ENCODE measurements around the gene CCL4.
"Not testable (repeated sequence)": the region's sequence is repeated elsewhere in the genome, so short reads cannot be mapped to it uniquely, and the experiment has no call there.

CCL4 gene
- total RNA-seq = 18.1 to 72.9 reads per million in 2 donors

DNA sequence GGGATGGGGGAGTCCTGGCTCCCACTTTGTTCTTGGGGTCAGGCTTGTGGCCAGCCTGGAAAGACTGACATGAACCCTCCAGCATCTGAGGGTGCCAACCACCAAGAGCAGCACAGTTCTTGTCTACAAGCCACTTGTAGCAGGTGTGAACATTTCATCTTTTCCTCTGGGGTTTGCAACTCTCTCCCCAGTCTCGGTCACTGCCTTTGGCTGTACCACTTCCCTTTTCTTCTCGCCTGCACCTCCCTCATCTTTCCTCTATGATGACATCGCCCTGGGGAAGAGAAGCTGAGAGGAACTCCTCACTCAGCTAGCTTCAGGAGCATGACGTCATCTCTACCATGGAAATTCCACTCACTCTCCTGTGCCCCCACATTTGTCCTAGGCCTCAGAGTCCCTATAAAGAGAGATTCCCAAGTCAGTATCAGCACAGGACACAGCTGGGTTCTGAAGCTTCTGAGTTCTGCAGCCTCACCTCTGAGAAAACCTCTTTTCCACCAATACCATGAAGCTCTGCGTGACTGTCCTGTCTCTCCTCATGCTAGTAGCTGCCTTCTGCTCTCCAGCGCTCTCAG lies at the start of gene CCL4:
TSS of gene CCL4 (plus strand) at position 427 of the 575 bp plus-strand sequence. CDS start at position 506, 79 bp downstream.
- DNase-seq = not testable (repeated sequence)

DNA sequence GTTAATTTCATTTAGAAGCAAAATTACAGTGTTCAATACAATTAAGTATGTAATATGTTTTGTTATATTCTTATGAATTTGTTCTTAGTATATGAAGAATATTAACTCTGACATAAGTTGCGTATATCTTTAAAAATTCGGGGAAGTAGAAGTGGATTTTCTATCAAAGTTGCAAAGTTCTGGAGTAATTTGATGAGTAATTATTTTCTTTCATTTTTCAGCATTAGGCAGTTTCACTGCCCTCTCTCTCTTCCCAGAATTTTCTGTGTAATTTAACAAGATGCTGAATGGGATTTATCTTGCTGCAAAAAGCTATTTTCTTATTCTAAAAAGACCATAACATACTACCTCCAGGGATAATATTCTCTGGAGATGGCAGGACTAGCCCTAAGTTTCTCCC lies 48.5 kb upstream of the CCL4 start:
- DNase-seq = no peak

DNA sequence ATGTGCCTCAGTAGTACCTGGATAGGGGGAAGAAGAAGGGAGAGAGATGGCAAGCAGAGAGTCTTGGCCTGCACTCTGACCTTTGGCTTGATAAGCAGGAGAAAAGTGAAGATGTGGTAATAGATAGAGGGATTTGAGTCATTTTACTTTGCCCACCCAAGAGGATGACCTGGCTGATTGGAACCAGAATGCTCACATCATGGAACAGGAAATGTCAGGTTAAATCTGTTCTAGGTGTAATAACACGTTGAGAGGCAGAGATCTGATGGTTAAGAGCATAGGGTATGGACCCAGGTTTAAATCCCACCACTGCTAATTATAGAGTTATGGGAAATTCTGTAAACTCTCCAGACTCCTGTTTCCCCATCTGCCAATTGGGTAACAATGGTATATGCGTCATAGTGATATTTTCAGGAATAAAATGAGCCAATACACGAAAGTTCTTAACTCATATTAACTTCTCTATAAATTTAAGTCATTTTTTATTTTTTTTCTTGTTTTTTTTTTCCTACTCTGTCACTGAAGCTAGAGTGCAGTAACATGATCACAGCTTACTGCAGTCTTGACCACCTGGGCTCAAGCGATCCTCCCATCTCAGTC lies 47.6 kb upstream of the CCL4 start:
- no peak for DNase-seq

DNA sequence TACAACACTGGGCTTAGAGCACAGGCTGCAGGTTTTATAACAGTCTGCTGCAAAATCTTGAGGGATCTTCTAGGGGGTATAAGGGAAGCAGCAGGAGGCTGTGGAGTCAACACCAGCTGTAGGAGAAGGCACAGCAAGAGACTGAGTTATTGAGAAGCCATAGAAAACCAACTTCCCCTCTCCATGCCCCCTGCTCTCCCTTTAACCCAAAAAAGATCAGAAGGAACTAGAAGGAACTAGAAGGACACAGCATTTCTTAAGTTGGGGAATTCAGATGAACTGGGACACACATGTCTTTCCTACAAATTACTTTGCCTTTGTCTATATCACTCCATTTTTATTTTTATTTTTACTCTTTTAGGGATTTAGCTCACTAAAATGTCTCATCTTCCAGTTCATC lies 45.7 kb upstream of the CCL4 start:
- no peak for DNase-seq

DNA sequence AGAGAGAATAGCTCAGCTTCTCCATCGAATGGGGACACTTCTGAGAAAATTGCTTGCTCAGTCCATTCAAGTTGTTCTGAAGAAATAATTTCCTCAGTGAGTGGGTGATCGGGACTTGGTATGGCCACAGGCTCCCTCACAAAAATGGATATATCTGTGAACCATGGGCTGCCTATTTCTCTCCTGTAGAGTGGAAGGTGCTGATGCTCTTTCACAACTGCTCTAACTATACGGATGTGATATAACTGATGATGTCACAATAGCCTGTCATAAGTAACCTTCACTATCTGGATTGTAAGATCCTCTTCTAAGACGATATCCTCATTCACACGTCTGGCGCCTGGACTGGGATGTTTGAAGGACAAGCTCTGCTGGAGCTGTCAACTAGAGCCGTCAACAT lies 44.2 kb upstream of the CCL4 start:
- DNase-seq = no peak

DNA sequence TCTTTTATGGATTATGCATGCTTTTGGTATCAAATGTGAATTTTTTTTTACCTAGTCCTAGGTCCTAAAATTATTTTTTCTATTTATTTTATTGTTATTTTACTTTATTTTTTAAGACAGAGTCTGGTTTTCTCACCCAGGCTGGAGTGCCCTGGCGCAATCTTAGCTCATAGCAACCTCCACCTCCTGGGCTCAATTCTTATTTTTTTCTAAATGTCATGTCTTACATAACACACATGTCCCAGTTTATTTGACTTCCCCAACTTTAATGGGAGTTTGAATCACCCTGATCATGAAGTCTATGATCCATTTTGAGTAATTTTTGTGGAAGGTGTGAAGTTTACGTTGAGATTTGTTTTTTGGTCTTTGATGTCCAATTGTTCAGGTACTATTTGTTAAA lies 42.8 kb upstream of the CCL4 start:
- DNase-seq = no peak

DNA sequence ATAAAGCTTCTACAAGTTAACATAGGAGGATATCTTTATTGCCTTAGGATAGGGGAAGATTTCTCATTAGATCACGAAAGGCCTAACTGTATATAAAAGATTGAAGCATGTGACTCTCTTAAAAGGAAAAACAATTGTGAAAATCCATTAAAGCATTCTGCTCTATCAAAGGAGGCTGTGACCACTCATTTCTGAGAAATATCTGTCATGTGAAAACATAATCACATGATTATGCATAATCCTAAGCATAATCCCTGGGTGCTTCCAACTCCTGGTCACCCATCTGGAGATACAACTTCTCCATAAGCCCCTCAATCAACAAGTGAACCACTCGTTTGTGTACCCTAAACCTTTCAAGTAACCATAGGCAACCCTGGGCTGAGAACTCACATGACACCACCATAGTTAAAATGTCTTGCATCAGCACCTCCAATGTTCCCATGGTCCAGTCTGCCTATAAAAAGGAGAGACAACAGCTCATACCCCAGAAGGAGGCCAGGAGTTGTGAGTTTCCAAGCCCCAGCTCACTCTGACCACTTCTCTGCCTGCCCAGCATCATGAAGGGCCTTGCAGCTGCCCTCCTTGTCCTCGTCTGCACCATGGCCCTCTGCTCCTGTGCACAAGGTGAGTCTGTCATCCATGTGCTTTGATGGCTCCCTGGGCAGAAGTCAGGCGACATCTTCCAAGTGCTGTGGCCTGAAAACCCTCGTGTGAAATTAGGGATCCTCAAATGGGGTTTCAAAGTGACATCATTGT lies 39.7 kb upstream of the CCL4 start, which contains the start of gene CCL18:
TSS of gene CCL18 (plus strand) at position 487 of the 756 bp plus-strand sequence. CDS start at position 558, 71 bp downstream.
- DNase-seq = no peak

DNA sequence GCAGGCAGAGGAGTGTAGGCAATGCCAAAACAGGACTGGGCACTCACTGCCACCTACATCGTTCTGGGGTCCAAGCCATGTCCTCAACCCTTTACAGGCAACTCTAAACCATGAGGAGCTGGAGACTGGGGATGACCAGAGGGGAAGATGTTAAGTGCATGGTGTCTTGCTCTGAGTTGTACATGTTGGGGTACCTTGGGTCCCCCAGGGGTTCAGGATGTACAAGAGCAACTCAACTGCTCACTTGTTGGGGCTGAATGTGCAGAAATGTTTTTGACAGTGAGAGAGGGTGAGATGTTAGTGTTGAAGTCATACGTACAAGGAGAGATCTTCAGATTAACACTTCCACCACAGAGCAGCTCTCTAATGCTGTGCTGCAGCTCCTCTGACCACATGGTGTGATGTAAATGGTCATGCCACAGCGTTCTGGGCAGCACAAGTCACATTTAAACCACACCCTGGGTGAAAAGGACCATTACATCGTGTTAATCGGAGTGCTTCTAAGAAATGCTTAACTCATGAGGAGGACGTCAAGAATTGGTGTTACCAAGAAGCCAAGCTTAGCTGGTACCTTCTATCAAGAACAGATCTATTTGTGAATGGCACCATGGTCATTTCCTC lies 37.2 kb upstream of the CCL4 start:
- DNase-seq = no peak

DNA sequence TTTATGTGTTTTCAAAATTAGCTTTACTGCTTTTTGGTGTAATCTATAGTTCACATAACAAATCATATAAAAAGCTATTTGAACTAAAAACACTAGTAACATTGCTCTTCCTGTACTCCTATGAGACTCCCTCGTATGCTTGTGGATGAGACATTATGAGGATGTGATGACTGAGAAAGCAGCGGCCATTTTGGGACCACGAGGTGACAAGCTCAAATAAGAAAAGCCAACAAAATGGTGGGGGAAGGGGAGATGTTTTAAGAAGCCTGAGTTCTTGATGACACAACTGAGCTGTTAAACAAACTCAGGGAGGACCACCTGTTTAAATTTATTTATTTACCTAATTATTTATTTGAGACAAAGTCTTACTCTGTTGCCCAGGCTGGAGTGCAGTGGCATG lies 35.1 kb upstream of the CCL4 start:
- DNase-seq = no peak

DNA sequence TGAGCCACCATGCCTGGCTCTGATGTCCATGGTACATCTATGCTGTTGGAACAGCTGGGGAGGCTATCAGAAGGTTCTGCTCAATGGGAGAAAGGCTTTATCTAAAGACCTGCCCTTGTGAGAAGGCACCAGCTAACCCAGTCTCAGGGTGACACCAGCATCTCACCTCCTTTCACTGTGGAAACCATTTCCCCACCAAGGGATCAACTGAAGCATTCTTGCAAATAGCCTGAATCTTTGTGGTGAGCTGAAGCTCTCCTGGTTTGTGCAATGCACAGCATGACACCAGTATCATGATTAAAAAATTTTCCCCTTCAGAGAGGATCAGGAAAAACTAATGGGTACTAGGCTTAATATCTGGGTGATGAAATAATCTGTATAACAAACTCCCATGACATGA lies 34.5 kb upstream of the CCL4 start:
- DNase-seq = no peak

DNA sequence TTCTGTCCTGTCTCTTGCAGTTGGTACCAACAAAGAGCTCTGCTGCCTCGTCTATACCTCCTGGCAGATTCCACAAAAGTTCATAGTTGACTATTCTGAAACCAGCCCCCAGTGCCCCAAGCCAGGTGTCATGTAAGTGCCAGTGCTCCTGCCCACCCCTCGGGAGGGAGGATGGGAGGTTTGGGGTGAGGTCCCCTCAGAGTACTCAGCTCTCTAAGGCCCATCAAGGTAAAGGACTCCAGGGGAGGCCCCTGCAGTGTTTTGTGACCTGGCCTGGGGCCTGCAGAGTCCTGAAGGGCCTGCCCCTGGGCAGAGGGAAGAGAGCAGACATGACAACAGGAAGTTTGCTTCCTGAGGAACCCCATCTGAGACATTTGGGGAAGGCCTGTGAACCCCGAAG lies 33.2 kb upstream of the CCL4 start:
- DNase-seq = no peak

DNA sequence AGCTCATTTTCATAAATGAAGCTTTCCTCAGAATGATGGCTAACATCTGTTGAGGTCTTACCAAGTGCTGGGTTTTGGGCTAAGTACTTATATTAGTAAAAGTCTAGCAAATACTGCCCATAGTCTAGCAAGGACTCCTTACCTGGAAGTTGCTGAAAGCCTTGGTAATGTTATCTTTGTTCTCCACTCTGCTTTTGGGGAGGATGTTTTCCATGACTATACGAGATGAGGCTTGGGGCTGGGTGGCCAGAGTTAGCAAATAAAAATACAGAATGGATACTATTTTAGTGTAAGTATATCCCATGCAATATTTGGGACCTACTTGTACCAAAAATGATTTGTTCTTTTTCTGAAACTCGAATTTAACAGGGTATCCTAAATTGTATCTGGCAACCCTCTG lies 31.9 kb upstream of the CCL4 start:
- DNase-seq = no peak

DNA sequence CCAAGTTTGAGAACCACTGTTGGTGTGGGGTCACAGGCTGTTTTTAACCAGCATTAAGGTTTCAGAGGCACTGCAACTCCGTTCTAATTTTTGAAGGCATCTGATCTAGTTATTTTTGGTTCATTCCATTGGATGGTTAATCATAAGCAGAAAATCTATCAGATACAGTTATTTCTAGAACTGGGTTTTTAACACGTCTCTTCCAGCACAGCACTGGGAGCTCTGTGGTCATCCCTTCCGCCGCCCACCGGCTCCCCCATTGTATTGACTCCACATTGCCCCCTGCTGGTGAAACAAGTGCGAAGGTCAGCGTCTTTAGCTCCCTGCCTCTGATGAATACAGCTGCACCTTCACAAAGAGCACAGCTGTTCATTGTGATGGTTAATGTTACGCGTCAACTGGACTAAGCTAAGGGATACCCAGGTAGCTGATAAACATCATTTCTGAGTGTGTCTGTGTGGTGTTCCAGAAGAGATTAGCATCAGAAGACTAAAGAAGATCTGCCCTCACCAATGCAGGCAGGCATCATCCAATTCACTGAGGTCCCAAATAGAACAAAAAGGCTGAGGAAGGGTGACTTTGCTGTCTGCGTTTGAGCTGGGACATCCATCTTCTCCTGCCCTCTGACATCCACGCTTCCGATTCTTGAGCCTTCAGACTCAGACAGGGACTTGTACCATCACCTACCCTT lies 31.1 kb upstream of the CCL4 start:
- no peak for DNase-seq

DNA sequence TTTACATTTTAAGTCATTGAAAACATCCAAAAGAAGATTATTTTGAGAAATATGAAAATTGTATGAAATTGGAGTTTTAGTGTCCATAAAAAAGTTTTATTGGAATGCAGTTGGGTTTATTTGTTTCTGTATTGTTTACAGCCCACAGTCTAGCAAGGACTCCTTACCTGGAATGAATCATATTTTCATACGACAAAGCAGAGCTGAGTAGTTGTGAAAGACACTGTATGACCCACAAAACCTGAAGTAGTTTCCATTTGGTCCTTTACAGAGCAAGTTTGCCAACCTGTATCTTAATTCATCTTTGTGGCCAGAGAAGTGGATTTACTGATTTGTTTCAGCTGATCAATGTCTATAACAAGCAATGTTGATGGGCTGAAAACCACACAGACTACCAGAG lies 29.3 kb upstream of the CCL4 start:
- no peak for DNase-seq

DNA sequence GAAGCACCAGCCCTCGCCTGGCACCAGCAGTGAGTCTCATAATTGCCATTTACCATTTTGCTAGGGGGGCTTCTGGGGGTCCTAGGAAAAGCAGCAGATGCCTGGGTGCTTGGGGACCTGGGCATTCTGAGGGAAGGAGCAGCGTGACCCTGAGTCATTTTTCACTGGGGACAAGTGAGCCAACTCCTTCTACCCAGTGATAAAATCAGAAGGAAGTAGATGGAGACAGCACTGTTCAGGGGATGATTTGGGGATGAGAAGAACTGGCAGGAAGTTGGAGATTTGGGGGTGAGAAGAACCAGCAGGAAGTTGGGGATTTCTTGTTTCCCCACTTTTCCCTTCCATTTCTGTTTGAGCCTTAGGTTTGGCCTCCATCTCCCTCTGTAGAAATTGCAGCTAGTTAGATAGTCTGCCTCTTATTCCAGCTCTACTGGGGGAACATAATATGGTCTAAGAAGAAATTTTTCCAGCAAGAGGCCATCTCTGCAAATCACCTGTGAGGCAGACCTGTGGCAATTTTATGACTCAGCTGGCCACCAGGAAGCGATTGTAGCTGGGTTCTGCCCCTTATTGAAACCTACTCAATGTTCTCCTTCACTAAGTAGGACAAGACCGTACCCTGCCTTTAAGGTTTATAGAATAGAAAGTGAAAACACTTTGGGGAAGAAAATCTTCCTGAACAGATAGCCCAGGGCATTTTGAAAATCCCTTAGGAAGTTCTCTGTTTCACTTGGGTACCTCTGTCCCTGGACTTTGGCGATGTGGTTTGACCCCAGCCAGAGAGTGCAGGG lies 21.8 kb upstream of the CCL4 start:
- DNase-seq = not testable (repeated sequence)

DNA sequence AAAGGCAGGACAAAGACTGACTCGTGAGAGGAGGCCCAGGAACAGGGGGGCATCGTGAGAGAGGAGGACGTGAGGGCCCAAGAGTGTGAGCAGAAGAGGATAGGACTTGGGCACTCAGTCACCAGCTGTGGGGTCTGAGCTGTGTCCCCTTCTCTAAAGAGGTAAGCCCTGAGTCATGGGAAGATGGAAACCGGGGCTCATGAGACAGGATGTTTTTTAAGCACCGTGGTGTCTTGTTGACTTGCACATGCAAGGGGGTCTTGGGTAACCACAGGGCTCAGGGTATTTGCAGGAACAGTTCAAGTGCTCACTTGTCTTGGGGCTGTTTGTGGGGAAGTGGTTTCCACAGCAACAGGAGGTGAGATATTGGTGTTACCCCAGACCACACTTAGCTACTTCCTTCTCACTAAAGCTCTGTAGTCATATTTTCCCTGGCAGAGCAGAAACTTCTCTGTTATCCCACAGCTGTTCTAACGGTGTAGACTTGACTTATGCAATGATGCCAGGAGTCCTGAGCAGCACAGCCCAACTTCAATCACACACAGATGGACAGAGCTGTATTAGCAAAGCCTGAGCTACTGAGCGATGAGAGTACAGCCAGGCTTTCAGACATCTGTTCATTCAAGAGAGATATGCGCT lies 21.0 kb upstream of the CCL4 start:
- DNase-seq = not testable (repeated sequence)

DNA sequence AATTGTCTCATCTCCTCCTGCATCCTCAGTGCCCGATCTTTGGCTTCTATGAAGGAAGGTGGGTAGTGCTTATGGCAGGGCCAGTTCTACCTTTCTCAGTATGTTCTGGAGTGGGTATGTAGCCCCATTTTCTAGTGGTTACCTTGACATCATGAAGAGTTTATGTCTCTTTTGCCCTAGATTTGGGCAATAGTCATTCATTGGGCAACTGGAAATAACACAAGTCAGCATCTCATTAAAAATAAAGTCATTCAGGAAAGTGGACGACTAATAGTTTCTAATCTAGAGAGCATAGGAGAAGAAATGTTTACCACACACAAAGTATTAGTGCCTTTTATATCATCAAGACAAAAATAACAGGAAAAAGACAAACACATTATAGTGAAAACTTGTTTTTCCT lies 19.9 kb upstream of the CCL4 start:
- not testable (repeated sequence) for DNase-seq

DNA sequence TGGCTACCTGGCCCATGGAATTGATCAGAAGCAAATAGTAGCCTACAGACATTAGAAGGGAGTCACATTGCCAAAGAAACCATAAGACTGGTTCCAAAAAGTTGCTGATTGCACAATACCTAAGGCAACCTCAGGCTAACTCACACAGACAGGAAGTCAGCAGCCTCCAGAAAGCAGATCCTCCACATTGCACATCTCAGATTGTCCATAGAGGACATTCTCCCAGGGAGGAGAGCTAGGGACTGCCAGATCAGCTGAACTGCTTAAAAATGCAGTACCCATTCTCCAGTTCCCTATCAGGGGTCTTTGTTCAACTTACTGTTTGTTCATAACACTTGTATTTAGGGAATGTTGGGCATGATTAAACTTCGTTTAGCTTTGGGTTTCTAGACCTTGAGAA lies 17.9 kb upstream of the CCL4 start:
- DNase-seq = no peak

DNA sequence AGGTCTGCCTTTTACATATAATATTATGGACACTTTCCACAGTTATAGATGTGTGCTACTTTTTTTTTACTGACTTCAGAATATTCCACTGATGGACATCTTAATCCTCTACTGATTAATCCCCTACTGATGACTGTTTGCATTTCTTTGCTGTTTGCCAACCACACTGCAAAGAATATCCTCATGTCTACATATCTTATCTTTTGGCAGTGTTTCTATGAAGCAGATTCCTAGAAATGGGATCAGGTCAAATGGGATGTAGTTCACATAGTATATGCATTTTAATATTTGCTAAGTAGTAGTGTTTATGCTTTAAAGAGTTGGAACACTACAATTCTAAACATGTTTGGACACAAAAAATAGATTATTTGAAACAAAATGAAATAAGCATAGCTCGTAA lies 16.8 kb upstream of the CCL4 start:
- DNase-seq = no peak

DNA sequence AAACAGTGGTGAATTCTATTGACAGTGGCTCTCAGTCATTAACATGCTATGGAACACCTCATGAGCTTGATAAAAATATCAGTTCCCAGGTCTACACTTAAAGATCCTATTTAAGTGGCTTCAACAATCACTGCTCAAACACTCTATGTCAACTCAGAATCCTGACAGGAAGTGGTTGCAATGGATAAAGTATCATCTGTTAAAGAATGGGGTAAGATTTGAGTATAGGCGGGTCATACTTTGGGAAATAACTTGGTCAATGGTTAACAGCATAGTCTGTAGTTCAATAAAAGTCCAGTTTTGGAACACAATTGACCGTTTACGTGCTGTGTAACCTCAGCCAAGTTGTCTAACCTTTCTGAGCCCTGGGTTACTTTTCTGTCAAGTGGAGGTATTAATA lies 16.2 kb upstream of the CCL4 start:
- not testable (repeated sequence) for DNase-seq

DNA sequence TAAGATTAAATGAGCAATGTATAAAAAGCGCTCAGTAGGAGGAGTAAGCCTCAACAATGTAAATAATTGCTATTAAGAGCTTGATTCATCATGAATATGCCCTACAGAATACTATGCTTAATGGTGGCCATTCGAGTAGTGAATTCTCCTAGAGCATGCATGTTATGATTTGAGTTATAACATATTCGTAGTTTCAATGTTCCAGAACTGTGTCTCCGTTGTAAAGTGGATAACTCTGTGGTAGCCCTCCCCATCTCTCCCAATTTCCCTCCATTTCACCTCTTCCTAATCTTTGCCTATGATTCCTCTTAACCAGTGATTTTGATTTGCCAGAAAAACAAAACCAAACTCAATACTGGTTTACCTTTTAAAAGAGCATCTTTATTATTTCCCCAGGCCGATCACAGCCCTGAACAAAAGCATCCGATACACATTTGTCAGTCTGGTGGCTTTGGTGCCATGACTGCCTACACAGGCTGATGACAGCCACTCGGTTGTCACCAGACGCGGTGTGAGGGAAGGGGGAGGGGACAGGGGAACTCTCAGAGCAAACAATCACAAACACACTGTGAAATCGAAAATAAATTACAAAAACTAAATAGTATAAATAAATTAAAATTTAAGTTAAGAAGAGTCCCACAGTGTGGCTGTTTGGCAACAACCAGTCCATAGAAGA lies 15.6 kb upstream of the CCL4 start:
- not testable (repeated sequence) for DNase-seq
